ENCODE measurements around the gene SLK. TPM values are rescaled to one million over a fixed set of nuclear protein-coding genes. Genes with fewer than 3 reads are reported as not detected.

Gene SLK
- total and polyA plus RNA-seq, 2 of the 13 experiments (the other 11 are each of a cell fraction or from before 2014, with no cell fraction given): 3.4 to 22.8 TPM

DNA sequence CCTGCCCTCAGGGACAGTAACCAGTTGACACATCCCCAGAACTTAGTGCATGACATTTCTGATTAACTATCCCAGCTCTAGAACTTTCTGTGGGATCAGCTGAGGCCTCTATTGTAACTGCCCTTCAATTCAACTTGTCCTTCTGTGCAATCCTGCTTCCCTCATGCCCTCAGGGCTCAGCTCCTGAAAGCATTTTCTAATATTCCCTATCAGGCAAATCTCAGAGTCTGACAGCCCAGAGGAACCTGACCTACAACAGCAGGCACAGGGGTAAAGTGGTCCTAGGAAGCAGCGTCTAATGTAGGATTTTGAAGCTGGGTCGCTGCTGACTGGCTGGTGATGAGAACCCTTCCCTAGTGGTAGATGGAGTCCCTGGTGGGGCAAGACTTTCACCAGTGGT is 35.3 kb upstream of the SLK start (continued):
- TF ChIP-seq, protein P1, sequence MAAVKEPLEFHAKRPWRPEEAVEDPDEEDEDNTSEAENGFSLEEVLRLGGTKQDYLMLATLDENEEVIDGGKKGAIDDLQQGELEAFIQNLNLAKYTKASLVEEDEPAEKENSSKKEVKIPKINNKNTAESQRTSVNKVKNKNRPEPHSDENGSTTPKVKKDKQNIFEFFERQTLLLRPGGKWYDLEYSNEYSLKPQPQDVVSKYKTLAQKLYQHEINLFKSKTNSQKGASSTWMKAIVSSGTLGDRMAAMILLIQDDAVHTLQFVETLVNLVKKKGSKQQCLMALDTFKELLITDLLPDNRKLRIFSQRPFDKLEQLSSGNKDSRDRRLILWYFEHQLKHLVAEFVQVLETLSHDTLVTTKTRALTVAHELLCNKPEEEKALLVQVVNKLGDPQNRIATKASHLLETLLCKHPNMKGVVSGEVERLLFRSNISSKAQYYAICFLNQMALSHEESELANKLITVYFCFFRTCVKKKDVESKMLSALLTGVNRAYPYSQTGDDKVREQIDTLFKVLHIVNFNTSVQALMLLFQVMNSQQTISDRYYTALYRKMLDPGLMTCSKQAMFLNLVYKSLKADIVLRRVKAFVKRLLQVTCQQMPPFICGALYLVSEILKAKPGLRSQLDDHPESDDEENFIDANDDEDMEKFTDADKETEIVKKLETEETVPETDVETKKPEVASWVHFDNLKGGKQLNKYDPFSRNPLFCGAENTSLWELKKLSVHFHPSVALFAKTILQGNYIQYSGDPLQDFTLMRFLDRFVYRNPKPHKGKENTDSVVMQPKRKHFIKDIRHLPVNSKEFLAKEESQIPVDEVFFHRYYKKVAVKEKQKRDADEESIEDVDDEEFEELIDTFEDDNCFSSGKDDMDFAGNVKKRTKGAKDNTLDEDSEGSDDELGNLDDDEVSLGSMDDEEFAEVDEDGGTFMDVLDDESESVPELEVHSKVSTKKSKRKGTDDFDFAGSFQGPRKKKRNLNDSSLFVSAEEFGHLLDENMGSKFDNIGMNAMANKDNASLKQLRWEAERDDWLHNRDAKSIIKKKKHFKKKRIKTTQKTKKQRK (IDR thresholded peaks at IDR 0.05; ENCODE audit: low read length): no peak
- TF ChIP-seq FOXC1 (CRISPR knock-in tag; IDR thresholded peaks at IDR 0.05; ENCODE audit: borderline replicate concordance) (no peak), ZNF263 (CRISPR knock-in tag; IDR thresholded peaks at IDR 0.05) (no peak), SIN3B (IDR thresholded peaks at IDR 0.05; ENCODE audit: low read length) (no peak), EP300 (IDR thresholded peaks at IDR 0.05; ENCODE audit: low read depth in 2 of 2, low read length in 2 of 2) (no peak), EP300 (CRISPR knock-in tag; IDR thresholded peaks at IDR 0.05; ENCODE audit: borderline replicate concordance) (no peak)
- TF ChIP-seq, protein P2, sequence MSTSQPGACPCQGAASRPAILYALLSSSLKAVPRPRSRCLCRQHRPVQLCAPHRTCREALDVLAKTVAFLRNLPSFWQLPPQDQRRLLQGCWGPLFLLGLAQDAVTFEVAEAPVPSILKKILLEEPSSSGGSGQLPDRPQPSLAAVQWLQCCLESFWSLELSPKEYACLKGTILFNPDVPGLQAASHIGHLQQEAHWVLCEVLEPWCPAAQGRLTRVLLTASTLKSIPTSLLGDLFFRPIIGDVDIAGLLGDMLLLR (CRISPR knock-in tag; IDR thresholded peaks at IDR 0.05): no peak

DNA sequence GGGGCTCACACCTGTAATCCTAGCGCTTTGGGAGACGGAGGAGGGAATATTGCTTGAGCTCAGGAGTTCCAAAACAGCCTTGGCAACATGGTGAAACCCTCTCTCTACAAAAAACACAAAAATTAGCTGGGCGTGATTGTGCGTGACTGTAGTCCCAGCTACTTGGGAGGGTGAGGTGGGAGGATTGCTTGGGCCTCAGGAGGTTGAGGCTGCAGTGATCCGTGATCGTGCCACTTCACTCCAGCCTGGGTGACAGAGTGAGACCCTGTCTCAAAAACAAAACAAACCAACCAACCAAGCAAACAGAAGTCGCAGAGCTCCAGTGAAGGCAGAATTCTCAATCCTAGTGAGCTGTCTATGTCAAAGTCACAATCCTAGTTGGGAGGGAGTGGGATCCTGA is 34.7 kb upstream of the SLK start:
- Histone ChIP-seq H3K79me2 (ENCODE audit: insufficient read depth, low read length) (no peaks in the 10 kb centered on the region), H3K4me3 (replicated peaks in 1 of 3; ENCODE audit: insufficient read depth in 1 of 3, low read depth in 2 of 3, low read length in 3 of 3) (no peak overlapping the region), H3K9ac (ENCODE audit: insufficient read depth, low read depth, low read length) (no peak overlapping the region), H2AFZ (ENCODE audit: low read length) (no peak overlapping the region), H3K36me3 (replicated peaks in 1 of 2; ENCODE audit: control insufficient read depth in 1 of 2, insufficient read depth in 2 of 2, low read length in 2 of 2) (no peaks in the 10 kb centered on the region), H3K9me3 (ENCODE audit: low read length) (no peaks in the 10 kb centered on the region), H3K27ac (ENCODE audit: extremely low read length, insufficient read depth, low read length) (no peak overlapping the region), H3K4me2 (ENCODE audit: low read depth, low read length) (no peak overlapping the region), H3K27me3 (ENCODE audit: control insufficient read depth in 1 of 2, insufficient read depth in 2 of 2, low read length in 2 of 2) (no peaks in the 10 kb centered on the region; a peak in 1 of 5 replicates), H3K4me1 (ENCODE audit: insufficient read depth, low read length) (peaks cover 13% of the 10 kb centered on the region), H4K20me1 (ENCODE audit: insufficient read depth, low read length) (no peaks in the 10 kb centered on the region)
- intact Hi-C loops (cut with micrococcal nuclease; ENCODE audit: unreplicated experiment): no loop called here
- ChIA-PET CTCF (ENCODE audit: low intra/inter-chr PET ratio, low total read pairs) (no interaction called here), POLR2A (no interaction called here)
- 51% methylated on average over 7 of the region's 7 CpGs for WGBS (ENCODE audit: low lambda C conversion rate)
- DNase-seq (ENCODE audit: low spot score) (no peak), FAIRE-seq (no peak), ATAC-seq (no peak)
- no TSS peak for BruUV-seq (replicated peaks)
- in situ Hi-C loops (cut with HindIII; ENCODE audit: extremely low pct_ligation_motif_present, low pct_unique_long_range_greater_than_20kb): no loop called here
- no peak for TF ChIP-seq GLI4 (CRISPR knock-in tag; IDR thresholded peaks at IDR 0.05; ENCODE audit: borderline replicate concordance)
- no peak for TF ChIP-seq HDAC2 (CRISPR knock-in tag; IDR thresholded peaks at IDR 0.05)
- no peak for TF ChIP-seq ZNF883 (CRISPR knock-in tag; IDR thresholded peaks at IDR 0.05; ENCODE audit: not compliant biosample characterization)
- TF ChIP-seq ZNF546 (CRISPR knock-in tag; conservative IDR thresholded peaks at IDR 0.05): no peak

Measured in HepG2 (cell line).